HG02610 (cell line): ENCODE data around the gene NUTM1.

Experiments used
- ATAC-seq: cut with Tn5 transposase; IDR thresholded peaks from one replicate; pipeline ENCODE4 v1.9.1; 2021; ENCODE audit warnings: mild to moderate bottlenecking, moderate library complexity; ENCODE audit not compliant: unreplicated experiment

The NUTM1 gene

GRCh38 chr15:34342737-34343575 is at the start of gene NUTM1, which contains the start of gene NOP10:
TSS of gene NUTM1 (plus strand) at chr15:34343315. CDS start at chr15:34343697, 382 bp downstream.
TSS of gene NOP10 (minus strand) at chr15:34343136. CDS start at chr15:34343073, 63 bp downstream.
- ATAC-seq = peak; percentile 89

DNA sequence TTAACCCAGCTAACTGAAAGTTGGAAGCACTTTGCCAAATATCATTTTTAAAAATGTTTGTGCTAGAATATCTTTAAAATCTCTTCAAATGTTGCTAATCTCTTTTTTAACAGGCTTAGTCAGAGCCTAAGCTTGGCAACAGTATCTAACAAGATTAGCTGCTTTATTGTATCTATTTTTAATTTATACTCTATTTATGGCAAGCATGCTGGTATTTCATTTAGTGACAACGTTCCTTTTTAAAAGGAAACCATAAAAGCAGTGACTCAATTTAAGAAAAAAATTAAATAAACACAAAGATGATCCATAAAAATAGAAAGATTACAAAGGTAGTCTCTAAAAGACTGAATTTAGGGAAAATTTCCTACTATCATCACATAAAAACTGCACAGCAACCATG is 46.1 kb upstream of the NUTM1 start:
- ATAC-seq = no peak

- no peak for ATAC-seq
Measured at GRCh38 chr15:34301058-34301457, 42.1 kb upstream of the NUTM1 start.

DNA sequence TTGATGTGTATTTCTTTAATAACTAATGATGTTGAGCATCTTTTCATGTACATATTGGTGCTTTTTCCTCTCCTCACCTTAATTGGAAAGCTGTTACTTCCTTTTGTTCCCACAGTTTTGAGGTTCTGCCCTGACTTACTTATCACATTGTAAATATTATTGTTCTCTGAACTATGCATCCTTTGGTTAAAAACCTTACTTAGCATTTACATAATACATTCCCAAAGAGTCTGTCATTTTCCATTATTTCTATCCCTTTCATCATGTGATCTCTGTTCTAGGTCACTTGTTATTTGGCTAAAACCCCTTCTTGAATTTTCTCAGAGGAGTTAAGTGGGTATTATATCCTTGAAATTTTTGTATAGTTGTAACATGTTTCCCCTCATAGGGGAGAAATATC is 38.5 kb upstream of the NUTM1 start:
- ATAC-seq = no peak

DNA sequence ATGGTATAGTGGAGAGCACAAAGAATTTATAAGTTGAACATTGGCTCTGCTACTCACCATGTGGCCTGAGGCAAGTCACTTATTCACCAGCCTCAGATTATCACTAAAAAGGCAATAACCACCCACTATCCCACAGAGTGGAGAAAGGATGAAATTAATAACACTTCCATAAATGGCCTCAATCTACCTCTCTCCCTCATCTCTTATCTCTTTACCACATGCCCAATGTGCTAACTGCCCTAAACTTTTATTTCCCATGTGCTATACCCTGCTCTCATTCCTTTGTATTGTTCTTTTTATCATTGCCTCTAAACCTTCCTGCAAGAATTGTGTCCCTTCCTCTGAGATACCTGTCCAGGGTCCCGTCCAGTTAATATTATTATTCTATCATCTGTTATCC is 31.6 kb upstream of the NUTM1 start:
- no peak for ATAC-seq

DNA sequence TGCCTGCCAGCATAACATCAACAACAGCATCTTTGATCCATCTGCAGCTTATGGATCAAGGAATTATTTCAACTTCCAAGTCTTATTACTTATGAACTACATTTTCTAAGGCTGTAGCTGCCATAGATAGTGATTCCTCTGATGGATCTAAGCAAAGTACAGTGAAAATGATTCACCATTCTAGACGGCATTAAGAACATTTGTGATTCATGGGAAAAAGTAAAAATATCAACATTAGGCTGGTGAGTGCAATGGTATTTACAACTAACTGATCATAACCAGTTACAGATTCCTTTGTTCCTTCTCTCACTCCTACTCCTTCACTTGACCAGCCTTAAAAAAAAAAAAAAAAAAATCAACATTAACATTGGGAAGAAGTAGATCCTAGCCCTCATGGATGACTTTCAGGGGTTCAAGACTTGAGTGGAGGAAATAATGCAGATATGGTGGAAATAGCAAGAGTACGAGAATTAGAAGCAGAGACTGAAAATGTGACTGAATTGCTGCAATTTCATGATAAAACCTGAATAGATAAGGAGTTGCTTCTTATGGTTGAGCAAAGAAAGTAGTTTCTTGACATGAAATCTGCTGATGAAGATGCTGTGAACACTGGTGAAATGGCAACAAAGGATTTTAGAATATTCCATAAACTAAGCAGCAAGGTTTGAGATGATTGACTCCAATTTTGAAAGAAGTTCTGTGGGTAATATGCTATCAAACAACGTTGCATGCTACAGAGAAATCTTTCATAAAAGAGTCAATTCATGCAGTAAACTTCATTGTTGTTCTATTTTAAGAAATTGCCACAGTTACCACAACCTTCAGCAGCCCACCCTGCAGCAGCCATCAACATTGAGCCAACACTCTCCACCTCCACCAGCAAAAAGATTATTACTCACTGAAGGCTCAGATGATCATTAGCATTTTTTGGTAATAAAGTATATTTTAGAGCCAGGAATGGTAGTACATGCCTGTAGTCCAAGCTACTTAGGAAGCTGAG is 28.3 kb upstream of the NUTM1 start:
- ATAC-seq = no peak

- peak; percentile 58 for ATAC-seq
Measured at GRCh38 chr15:34318277-34319079, 24.6 kb upstream of the NUTM1 start.

- no peak for ATAC-seq
Measured at GRCh38 chr15:34323217-34323616, 19.9 kb upstream of the NUTM1 start.

DNA sequence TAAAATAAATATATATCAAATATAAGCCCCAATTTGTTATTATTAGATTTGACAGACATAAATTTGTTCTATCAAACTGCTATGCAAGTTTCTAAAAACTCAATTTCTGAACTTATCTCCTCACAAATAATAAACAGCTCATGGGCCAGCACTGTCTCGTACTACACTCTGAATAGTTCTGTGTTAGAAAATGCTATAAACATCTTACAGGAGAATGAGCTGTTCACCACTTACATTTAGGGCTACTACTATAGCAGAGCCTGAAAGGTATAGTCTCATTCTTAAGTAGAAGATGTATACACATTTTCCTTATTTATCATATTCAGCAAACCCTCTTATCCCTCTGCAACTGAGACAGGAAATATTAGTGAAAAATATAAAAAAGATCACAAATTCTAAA is 18.2 kb upstream of the NUTM1 start:
- no peak for ATAC-seq

- ATAC-seq = no peak
Measured at GRCh38 chr15:34325368-34325767, 17.7 kb upstream of the NUTM1 start.

- ATAC-seq = no peak
Measured at GRCh38 chr15:34327906-34328305, 15.2 kb upstream of the NUTM1 start.

GRCh38 chr15:34329006-34329405 is 14.1 kb upstream of the NUTM1 start:
- ATAC-seq = no peak

GRCh38 chr15:34330279-34330678 is 12.8 kb upstream of the NUTM1 start:
- no peak for ATAC-seq

GRCh38 chr15:34331809-34332208 is 11.3 kb upstream of the NUTM1 start:
- no peak for ATAC-seq

GRCh38 chr15:34332553-34333120 is 10.5 kb upstream of the NUTM1 start:
- ATAC-seq = no peak

DNA sequence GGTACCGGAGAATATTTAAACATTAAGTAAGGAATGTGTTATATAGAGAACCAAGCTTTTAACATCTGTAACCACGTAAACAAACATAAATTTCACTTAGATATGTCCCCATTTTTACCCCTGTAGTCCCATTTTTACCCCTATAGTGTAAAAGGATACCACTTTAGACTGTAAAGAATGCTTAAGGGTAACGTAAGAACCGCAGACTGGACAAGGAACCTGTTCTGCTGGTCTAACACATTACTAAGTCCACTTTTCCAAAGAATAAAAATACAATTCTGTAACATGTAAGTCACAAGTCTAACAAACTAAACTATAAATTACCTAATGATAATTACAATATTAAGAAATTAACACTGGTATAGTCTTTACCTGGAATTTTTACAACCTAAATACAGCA is 8.4 kb upstream of the NUTM1 start:
- ATAC-seq = no peak

GRCh38 chr15:34335176-34336032 is 7.7 kb upstream of the NUTM1 start:
- ATAC-seq = no peak

GRCh38 chr15:34336231-34336990 is 6.7 kb upstream of the NUTM1 start:
- ATAC-seq = no peak
